ENCODE measurements around the gene SEC22C. TPM values are rescaled to one million over a fixed set of nuclear protein-coding genes. Genes with fewer than 3 reads are reported as not detected.

Gene SEC22C
- total RNA-seq, 1 donor from 2014 or later, result 42.6 TPM

GRCh38 chr3:42498791-42499477 lies 82.8 kb downstream of the SEC22C start:
- TF ChIP-seq, protein P1, sequence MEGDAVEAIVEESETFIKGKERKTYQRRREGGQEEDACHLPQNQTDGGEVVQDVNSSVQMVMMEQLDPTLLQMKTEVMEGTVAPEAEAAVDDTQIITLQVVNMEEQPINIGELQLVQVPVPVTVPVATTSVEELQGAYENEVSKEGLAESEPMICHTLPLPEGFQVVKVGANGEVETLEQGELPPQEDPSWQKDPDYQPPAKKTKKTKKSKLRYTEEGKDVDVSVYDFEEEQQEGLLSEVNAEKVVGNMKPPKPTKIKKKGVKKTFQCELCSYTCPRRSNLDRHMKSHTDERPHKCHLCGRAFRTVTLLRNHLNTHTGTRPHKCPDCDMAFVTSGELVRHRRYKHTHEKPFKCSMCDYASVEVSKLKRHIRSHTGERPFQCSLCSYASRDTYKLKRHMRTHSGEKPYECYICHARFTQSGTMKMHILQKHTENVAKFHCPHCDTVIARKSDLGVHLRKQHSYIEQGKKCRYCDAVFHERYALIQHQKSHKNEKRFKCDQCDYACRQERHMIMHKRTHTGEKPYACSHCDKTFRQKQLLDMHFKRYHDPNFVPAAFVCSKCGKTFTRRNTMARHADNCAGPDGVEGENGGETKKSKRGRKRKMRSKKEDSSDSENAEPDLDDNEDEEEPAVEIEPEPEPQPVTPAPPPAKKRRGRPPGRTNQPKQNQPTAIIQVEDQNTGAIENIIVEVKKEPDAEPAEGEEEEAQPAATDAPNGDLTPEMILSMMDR (IDR thresholded peaks at IDR 0.05; ENCODE audit: unreplicated experiment), result no peak
- no peak overlapping the region for H3K27ac Mint-ChIP-seq
- H3K4me1 Mint-ChIP-seq, result peaks cover 33% of the 10 kb centered on the region
- no peaks in the 10 kb centered on the region for H3K36me3 Mint-ChIP-seq
- H3K27me3 Mint-ChIP-seq (ENCODE audit: low read depth), result peaks cover 56% of the 10 kb centered on the region
- no peaks in the 10 kb centered on the region for H3K9me3 Mint-ChIP-seq
- no peak overlapping the region for H3K4me3 Mint-ChIP-seq
- DNase-seq (ENCODE audit: low spot score in 2 of 2, unreplicated experiment in 2 of 2), result peak in 1 of 2 experiments; percentile 32

- peak in 1 of 2 experiments; percentile 3 for DNase-seq (ENCODE audit: low spot score in 2 of 2, unreplicated experiment in 2 of 2)
- TF ChIP-seq, protein P1 (IDR thresholded peaks at IDR 0.05; ENCODE audit: unreplicated experiment), result no peak
- peaks cover 47% of the 10 kb centered on the region for H3K27me3 Mint-ChIP-seq (ENCODE audit: low read depth)
- no peak overlapping the region for H3K4me3 Mint-ChIP-seq
- H3K36me3 Mint-ChIP-seq, result no peaks in the 10 kb centered on the region
- H3K27ac Mint-ChIP-seq, result no peak overlapping the region
- H3K4me1 Mint-ChIP-seq, result peaks cover 32% of the 10 kb centered on the region
- H3K9me3 Mint-ChIP-seq, result no peaks in the 10 kb centered on the region
Measured at GRCh38 chr3:42498034-42498433, 83.7 kb downstream of the SEC22C start.

Other genes with a start within 250 kb of the SEC22C start
- not detected in 3 replicates for gene LYZL4, start 171.4 kb downstream of the SEC22C start, total RNA-seq
- 2.1 to 2.8 TPM (median 2.3 TPM) in 3 replicates for gene VIPR1, start 79.3 kb downstream of the SEC22C start, total RNA-seq
- gene SS18L2, start 8.9 kb upstream of the SEC22C start, total RNA-seq, result 19.1 to 21.0 TPM (median 19.6 TPM) in 3 replicates
- gene NKTR, start 18.7 kb upstream of the SEC22C start, total RNA-seq, result 185 to 201 TPM (median 192 TPM) in 3 replicates
- 22.4 to 23.6 TPM (median 23.0 TPM) in 3 replicates for gene ZBTB47, start 71.7 kb upstream of the SEC22C start, total RNA-seq
- gene KLHL40, start 103.6 kb upstream of the SEC22C start, total RNA-seq, result not detected in 3 replicates
- gene HHATL, start 120.8 kb upstream of the SEC22C start, total RNA-seq, result not detected in 3 replicates
- 0.55 to 0.90 TPM (median 0.60 TPM) in 3 replicates for gene CCDC13, start 191.3 kb upstream of the SEC22C start, total RNA-seq
- gene HIGD1A, start 222.5 kb upstream of the SEC22C start, total RNA-seq, result 62.0 to 72.2 TPM (median 63.9 TPM) in 3 replicates
- gene ACKR2, start 227.5 kb upstream of the SEC22C start, total RNA-seq, result 1.2 to 2.2 TPM (median 1.6 TPM) in 3 replicates